Muscle layer of duodenum (tissue), 2 donors: ENCODE results near the gene RARB.

Source experiments
- H3K27ac ChIP-seq: one replicate; pipeline ENCODE4 v1.7.0; 2013; ENCODE audit warnings: mild to moderate bottlenecking, low read length
- H3K27me3 ChIP-seq: one replicate; pipeline ENCODE4 v1.7.0; 2013; ENCODE audit warnings: low read depth, mild to moderate bottlenecking, control low read depth, low read length
- H3K36me3 ChIP-seq, 2 donors: one replicate each; pipeline ENCODE4 v1.7.0; 2013; ENCODE audit warnings: low read length in 2 of 2, control low read depth in 1 of 2, mild to moderate bottlenecking in 1 of 2; ENCODE audit not compliant: insufficient read depth in 2 of 2, control insufficient read depth in 1 of 2
- H3K4me1 ChIP-seq, 2 donors: one replicate each; pipeline ENCODE4 v1.7.0; 2013; ENCODE audit warnings: low read length in 2 of 2, mild to moderate bottlenecking in 2 of 2, control low read depth in 1 of 2, moderate library complexity in 1 of 2; ENCODE audit not compliant: insufficient read depth in 2 of 2, control insufficient read depth in 1 of 2
- H3K4me3 ChIP-seq, 2 donors: one replicate each; pipeline ENCODE4 v1.7.0; 2013; ENCODE audit warnings: low read length in 2 of 2, low read depth in 1 of 2, mild to moderate bottlenecking in 1 of 2
- H3K9me3 ChIP-seq, 2 donors: one replicate each; pipeline ENCODE4 v1.7.0; 2013; ENCODE audit warnings: low read length in 2 of 2, control low read depth in 1 of 2, mild to moderate bottlenecking in 1 of 2; ENCODE audit not compliant: control insufficient read depth in 1 of 2
- donor health status: healthy.

The RARB gene

DNA sequence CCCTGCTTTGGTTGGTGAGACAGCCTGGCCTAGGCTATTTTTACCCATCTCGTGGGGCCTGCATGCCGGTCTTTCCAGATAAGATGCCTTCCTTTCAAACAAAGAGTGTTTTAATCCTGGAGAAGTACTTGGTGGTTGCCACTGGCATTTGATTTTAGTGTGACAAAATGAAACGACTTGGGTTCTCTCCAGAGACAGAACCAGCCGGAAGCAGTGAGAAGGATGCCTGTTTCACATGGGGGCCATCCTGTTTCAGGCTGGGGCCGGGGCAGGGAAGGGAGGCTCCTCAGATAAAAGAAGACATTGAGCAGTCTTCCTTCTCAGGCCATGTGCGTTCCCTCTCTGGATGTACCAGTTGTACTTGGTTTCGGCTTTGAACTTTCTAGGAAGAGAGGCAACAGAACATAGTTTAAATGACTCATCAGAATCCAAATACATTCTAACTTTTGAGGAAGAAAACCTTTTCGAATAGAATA lies 161.8 kb downstream of the RARB start:
- Histone ChIP-seq H3K4me1 (peaks cover 3 to 19% of the 10 kb centered on the region in 2 donors), H3K4me3 (no peak overlapping the region), H3K36me3 (no peaks in the 10 kb centered on the region), H3K27ac (no peak overlapping the region), H3K27me3 (no peaks in the 10 kb centered on the region), H3K9me3 (no peaks in the 10 kb centered on the region)

DNA sequence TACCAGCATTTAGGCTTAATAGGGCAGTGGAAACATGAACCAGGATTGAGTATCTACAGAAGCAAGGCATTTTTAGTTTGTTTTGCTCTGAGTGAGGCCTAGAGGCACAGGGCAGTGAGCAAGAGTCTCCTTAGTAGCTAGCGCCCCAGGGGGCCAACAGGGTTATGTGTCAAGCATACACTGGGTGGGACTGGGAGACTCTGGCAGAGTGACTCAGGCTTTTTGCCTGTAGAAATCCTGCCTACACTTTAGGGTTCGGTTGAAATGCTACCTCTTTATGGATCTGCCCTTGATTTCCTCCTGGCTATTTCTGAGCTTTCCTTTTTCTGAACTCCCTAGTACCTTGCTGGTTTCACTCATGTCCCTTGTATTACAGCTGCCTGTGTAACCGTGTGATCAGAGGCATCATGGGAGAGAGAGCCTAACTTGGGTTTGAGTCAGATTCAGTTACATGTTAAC lies 164.5 kb downstream of the RARB start:
- no peaks in the 10 kb centered on the region for H3K9me3 ChIP-seq
- peaks cover 11 to 21% of the 10 kb centered on the region in 2 donors for H3K36me3 ChIP-seq
- no peak overlapping the region for H3K4me3 ChIP-seq
- H3K27me3 ChIP-seq, result no peaks in the 10 kb centered on the region
- H3K4me1 ChIP-seq, result peaks cover 3 to 19% of the 10 kb centered on the region in 2 donors
- H3K27ac ChIP-seq, result no peak overlapping the region

DNA sequence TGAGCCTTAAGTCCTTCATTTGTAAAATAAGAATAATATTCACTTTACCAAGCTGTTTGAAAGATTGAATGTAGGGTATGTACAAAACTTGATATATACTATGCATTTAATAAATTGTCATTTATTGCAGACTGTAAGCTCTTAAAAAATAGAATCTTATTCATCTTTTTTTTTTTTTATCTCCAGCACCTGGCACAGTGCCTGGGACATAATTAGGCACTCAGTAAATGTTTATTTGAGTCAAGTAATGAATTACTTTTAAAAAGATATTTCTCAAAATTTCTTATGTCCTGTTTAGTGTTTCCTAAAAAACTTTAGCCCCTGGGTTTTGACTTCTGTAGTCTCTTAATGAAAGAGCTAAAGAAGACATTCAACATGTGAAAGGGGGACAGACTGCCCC lies 164.9 kb downstream of the RARB start:
- no peaks in the 10 kb centered on the region for H3K27me3 ChIP-seq
- H3K9me3 ChIP-seq, result no peaks in the 10 kb centered on the region
- H3K4me3 ChIP-seq, result no peak overlapping the region
- H3K36me3 ChIP-seq, result peaks cover 16 to 25% of the 10 kb centered on the region in 2 donors
- H3K27ac ChIP-seq, result no peak overlapping the region
- H3K4me1 ChIP-seq, result peaks cover 3 to 19% of the 10 kb centered on the region in 2 donors

DNA sequence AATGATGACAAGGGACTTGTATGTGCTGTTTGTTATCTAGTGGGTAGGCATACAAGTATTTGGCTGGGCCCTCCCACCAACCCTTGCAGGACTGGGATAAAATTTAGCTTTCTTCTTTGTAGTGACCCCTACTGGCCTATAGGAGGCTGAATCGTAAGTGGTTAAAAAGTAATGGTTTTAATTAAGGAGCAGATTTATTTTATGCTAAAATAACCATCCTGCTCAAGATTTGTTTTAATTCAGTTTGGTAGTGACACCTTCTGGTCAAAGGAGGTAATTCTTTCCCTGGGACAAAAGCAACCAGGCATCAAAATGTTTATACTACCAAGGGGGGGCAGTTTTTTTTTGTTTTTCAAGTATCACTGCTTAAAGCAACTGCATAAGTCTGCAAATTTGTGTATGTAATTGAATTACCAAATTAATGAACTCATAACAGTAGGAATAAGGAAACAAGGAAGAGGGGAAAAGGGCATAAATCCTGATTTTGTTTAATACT lies 166.0 kb downstream of the RARB start:
- Histone ChIP-seq H3K4me1 (peaks cover 3 to 19% of the 10 kb centered on the region in 2 donors), H3K4me3 (no peak overlapping the region), H3K9me3 (no peaks in the 10 kb centered on the region), H3K27me3 (no peaks in the 10 kb centered on the region), H3K27ac (no peak overlapping the region), H3K36me3 (peaks cover 26 to 33% of the 10 kb centered on the region in 2 donors)

DNA sequence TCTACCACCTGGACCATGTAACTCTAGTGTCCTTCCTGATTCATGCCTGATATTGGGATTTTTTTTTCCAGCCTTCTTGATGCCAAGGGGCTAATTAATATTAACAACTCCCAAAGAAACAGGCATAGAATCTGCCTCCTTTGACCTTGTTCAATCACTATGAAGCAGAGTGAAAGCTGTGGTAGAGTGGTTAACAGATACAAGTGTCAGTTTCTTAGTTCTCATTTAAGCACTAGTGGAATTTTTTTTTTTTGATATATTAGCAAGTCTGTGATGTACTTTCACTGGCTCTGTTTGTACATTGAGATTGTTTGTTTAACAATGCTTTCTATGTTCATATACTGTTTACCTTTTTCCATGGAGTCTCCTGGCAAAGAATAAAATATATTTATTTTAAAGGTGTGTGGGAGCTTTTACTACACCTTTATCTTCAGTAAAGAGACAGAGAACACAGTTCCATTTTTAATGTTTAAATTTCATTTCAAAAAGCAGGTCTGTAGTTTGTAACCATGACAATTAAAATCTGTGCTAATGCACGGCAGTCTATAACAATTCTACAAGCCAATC lies 169.6 kb downstream of the RARB start:
- peaks cover 45% of the 10 kb centered on the region in 2 donors for H3K36me3 ChIP-seq
- no peak overlapping the region for H3K27ac ChIP-seq
- no peaks in the 10 kb centered on the region for H3K9me3 ChIP-seq
- peaks cover 3 to 14% of the 10 kb centered on the region in 2 donors for H3K4me1 ChIP-seq
- no peaks in the 10 kb centered on the region for H3K27me3 ChIP-seq
- no peak overlapping the region for H3K4me3 ChIP-seq

DNA sequence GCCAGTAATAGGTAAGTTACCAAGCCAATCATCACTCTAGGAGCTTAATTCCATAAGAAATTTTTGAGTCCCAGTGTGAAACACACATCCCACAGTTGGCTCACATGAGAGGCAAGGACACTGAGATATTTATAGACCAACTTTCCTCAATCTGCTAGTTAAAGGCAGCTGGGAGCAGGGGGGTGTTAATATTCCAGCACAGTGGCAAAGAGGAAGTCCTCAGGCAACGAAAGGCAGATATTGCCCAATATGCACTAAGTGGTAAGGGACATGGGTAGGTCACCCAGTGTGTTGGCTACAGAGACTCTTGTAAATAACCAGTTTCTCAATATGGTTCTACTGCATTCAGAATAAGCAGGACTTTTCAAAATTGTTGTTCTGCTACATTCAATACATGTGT lies 175.6 kb downstream of the RARB start:
- peaks cover 0 to 5% of the 10 kb centered on the region in 2 donors for H3K4me1 ChIP-seq
- no peak overlapping the region for H3K4me3 ChIP-seq
- H3K36me3 ChIP-seq, result peaks cover 39 to 45% of the 10 kb centered on the region in 2 donors
- H3K27ac ChIP-seq, result no peak overlapping the region
- H3K27me3 ChIP-seq, result no peaks in the 10 kb centered on the region
- no peaks in the 10 kb centered on the region for H3K9me3 ChIP-seq

DNA sequence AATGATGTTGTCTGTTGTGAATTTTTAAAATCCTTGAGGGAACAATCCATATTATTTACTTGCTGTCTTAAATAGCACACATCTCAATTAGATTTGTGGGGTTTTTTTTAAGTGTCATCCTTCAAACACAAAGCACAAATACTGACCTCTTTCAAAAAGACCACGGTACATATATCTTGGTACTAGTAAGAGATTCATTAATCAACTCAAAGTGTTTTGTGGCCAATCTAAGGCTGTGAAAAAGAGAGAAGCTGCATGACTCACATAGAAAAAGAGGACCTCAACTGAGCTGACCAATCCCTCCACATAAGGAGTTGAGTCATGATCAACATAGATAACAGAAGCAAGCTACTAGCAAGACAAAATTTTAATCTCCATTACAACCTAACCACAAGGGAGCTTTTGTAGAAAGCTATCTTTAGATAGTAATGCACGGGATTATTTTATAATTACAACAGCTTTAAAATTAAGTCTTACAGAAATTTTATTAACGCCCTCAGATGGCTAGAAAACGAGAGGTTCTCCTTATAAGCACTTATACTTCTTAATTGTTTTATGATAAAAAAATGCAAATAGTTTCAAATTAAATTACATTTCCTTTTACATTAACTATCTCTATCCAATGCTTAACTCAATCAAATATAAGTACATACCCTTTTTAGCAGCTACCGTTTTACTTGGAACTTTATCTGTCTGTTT lies 176.2 kb downstream of the RARB start:
- Histone ChIP-seq H3K4me3 (no peak overlapping the region), H3K9me3 (no peaks in the 10 kb centered on the region), H3K27ac (no peak overlapping the region), H3K27me3 (no peaks in the 10 kb centered on the region), H3K36me3 (peaks cover 39 to 44% of the 10 kb centered on the region in 2 donors), H3K4me1 (peaks cover 0 to 5% of the 10 kb centered on the region in 2 donors)

DNA sequence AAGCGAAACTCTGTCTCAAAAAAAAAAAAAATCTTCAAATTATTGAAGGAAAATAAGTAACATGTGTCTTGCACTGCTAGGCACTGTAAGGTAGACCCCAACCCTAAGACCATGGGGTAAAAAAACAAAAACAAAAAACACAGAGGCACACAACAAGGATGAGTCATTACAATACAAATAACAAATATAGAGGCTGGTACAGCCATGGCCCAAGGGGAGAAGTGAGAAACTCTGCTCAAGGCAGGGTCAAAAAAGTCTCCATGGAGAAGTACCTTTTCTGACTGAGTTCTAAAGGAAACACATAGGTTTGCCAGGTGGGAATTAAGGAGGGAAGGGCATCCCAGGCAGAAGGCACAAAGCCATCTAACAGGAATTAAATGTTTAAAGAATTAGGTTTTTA lies 182.1 kb downstream of the RARB start:
- no peaks in the 10 kb centered on the region for H3K9me3 ChIP-seq
- H3K27me3 ChIP-seq, result no peaks in the 10 kb centered on the region
- no peak overlapping the region for H3K27ac ChIP-seq
- no peaks in the 10 kb centered on the region for H3K4me1 ChIP-seq
- H3K4me3 ChIP-seq, result no peak overlapping the region
- H3K36me3 ChIP-seq, result peaks cover 34 to 44% of the 10 kb centered on the region in 2 donors

DNA sequence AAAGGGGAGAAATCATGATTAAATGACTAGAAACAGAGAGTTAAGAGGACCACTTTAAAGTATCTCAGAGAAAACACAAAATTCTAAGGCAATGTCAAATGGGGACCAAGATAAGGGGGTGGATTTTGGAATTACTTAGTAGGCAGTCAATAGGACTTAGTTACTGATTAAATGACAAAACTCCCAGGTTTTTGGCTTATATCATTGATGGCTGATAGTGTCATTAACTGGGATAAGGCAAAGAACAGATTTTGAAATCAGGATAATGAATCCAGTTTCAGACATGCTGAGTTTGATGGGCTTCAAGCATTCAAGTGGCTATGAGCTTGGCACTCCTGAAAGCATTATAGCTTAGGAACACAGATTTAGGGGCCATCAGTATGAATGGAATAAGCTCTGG lies 182.7 kb downstream of the RARB start:
- peaks cover 34 to 44% of the 10 kb centered on the region in 2 donors for H3K36me3 ChIP-seq

DNA sequence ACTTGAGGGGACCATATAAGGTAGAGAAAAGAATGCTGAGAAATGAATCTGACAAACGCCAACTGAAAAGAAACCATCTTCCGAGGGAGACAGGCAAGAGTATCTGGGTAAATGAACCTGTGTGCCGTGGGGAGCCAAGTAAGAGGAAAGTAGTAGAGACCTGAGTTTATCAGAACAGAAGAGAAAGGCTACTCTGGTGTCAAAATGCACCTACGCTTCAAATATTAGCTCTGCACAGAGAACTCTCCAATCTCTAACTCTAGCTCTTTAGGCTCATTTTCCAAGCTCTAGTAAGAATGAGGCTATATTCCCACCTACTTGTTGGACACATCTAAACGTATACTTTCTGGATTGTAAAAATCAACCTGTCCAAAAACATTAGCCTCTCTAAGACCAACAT lies 183.1 kb downstream of the RARB start:
- H3K9me3 ChIP-seq, result no peaks in the 10 kb centered on the region
- H3K27ac ChIP-seq, result no peak overlapping the region
- no peaks in the 10 kb centered on the region for H3K4me1 ChIP-seq
- no peaks in the 10 kb centered on the region for H3K27me3 ChIP-seq
- H3K4me3 ChIP-seq, result no peak overlapping the region
- peaks cover 33 to 44% of the 10 kb centered on the region in 2 donors for H3K36me3 ChIP-seq

More for the DNA sequence above, 182.7 kb downstream of the RARB start:
- Histone ChIP-seq H3K4me1 (no peaks in the 10 kb centered on the region), H3K9me3 (no peaks in the 10 kb centered on the region), H3K4me3 (no peak overlapping the region), H3K27ac (no peak overlapping the region), H3K27me3 (no peaks in the 10 kb centered on the region)

DNA sequence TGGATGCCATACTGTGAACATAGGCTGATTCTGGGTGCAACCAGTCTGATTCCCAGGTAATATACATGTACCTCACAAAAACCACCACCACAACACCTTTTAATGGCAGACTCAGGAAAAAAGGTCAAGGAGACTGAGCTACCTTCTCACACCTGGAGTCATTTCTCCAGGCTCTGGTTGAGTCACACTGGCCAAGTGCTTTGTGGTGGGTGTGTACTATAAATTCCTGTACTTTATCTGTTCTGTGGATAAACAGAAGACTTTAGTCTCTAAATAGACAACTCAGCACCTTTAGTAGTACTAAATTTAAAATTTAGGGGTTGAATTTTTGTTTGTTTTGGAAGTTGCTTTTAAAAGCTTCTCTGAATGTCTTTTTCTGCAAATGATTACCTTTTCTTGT lies 190.0 kb downstream of the RARB start:
- no peaks in the 10 kb centered on the region for H3K27me3 ChIP-seq
- H3K36me3 ChIP-seq, result peaks cover 22 to 24% of the 10 kb centered on the region in 2 donors
- H3K4me1 ChIP-seq, result no peaks in the 10 kb centered on the region
- H3K4me3 ChIP-seq, result no peak overlapping the region
- H3K9me3 ChIP-seq, result no peaks in the 10 kb centered on the region
- H3K27ac ChIP-seq, result no peak overlapping the region
